C4-2B (cell line): ENCODE data around the gene ERGIC1.

Experiments used
- H3K27ac ChIP-seq: fragments of 450-650 bp; 2 replicates; pipeline ENCODE4 v1.5.1; 2017
- CTCF ChIP-seq: fragments of 450-650 bp; conservative IDR thresholded peaks from 2 replicates; pipeline ENCODE4 v1.5.1; 2017; ENCODE audit warnings: mild to moderate bottlenecking
- ZFX ChIP-seq: fragments of 450-650 bp; IDR thresholded peaks from 2 replicates; pipeline ENCODE4 v1.6.1; 2017

ERGIC1 gene

GRCh38 chr5:172936401-172936800, 102.3 kb downstream of the ERGIC1 start:
- no peak overlapping the region for H3K27ac ChIP-seq
- TF ChIP-seq CTCF = no peak
- TF ChIP-seq ZFX = no peak

GRCh38 chr5:172939071-172939470, 105.0 kb downstream of the ERGIC1 start:
- no peak for TF ChIP-seq ZFX
- no peak overlapping the region for H3K27ac ChIP-seq

- TF ChIP-seq CTCF = no peak
- no peak for TF ChIP-seq ZFX
- no peak overlapping the region for H3K27ac ChIP-seq
Measured at GRCh38 chr5:172939611-172940267, 105.7 kb downstream of the ERGIC1 start.

- no peak overlapping the region for H3K27ac ChIP-seq
- TF ChIP-seq CTCF (no peak), ZFX (no peak)
Measured at GRCh38 chr5:172940268-172941066, 106.4 kb downstream of the ERGIC1 start.

GRCh38 chr5:172941067-172941516, 107.0 kb downstream of the ERGIC1 start:
- TF ChIP-seq CTCF = no peak
- no peak for TF ChIP-seq ZFX
- H3K27ac ChIP-seq = no peak overlapping the region

- TF ChIP-seq ZFX = no peak
- no peak for TF ChIP-seq CTCF
- H3K27ac ChIP-seq = no peak overlapping the region
Measured at GRCh38 chr5:172942556-172942955, 108.5 kb downstream of the ERGIC1 start.

- H3K27ac ChIP-seq = no peak overlapping the region
- TF ChIP-seq ZFX = no peak
Measured at GRCh38 chr5:172943283-172943841, 109.3 kb downstream of the ERGIC1 start.

GRCh38 chr5:172943906-172944305, 109.9 kb downstream of the ERGIC1 start:
- H3K27ac ChIP-seq = no peak overlapping the region
- TF ChIP-seq CTCF (no peak), ZFX (no peak)
